B cell (primary cell): ENCODE results near the gene RNF152. TPM values are rescaled to one million over a fixed set of nuclear protein-coding genes. Genes with fewer than 3 reads are reported as not detected.

Source experiments
- ATAC-seq: fragments of 200-7000 bp; cut with Tn5 transposase; one replicate; pipeline ENCODE4 v1.10.0; 2021; ENCODE audit warnings: low read depth, mild to moderate bottlenecking, moderate number of reproducible peaks, moderate library complexity
- CTCF ChIA-PET: fragments of 350-600 bp; sonication (Branson Sonifier 250); formaldehyde crosslinking; loops from one replicate; lab custom pipeline; 2021; ENCODE audit warnings: antibody characterized with exemption, inconsistent platforms; lab: Charles Lee
- POLR2A ChIA-PET: fragments of 350-600 bp; sonication (Branson Sonifier 250); formaldehyde crosslinking; loops from one replicate; lab custom pipeline; 2021; ENCODE audit warnings: antibody characterized with exemption; lab: Charles Lee
- DNase-seq: peaks from one replicate; pipeline ENCODE4 v3.0.0; 2013
- H2AFZ ChIP-seq: 2 replicates; pipeline ENCODE4 v1.6.1; 2012; ENCODE audit warnings: mild to moderate bottlenecking, low read depth, low read length; ENCODE audit not compliant: insufficient read depth, poor library complexity, severe bottlenecking
- H3K27ac ChIP-seq, 2 donors: 1 replicate in 1 of 2; 2 replicates in 1 of 2; pipeline ENCODE4 v1.5.1; 2012 to 2013; ENCODE audit warnings: low read length in 2 of 2, mild to moderate bottlenecking in 2 of 2, moderate library complexity in 1 of 2
- H3K27me3 ChIP-seq, 4 experiments: fragments of 200-600 bp in 1 of 4; sonication (generic) in 1 of 4; replicated peaks in 1 of 4; 1 replicate in 2 of 4; 2 replicates in 2 of 4; pipeline versions ENCODE4 v1.6.1 to v1.7.0; 2013 to 2016; ENCODE audit warnings: low read length in 3 of 4, mild to moderate bottlenecking in 2 of 4, mixed read lengths in 1 of 4, moderate library complexity in 1 of 4; ENCODE audit not compliant: insufficient read depth in 4 of 4, control insufficient read depth in 3 of 4; ENCODE audit errors: control extremely low read depth in 1 of 4
- H3K36me3 ChIP-seq, 2 experiments: replicated peaks in 1 of 2; 1 replicate in 1 of 2; 2 replicates in 1 of 2; pipeline versions ENCODE4 v1.6.1 to v1.7.1; 2013; ENCODE audit warnings: low read length in 1 of 2; ENCODE audit not compliant: insufficient read depth in 2 of 2, control insufficient read depth in 1 of 2; ENCODE audit errors: control extremely low read depth in 1 of 2, extremely low read depth in 1 of 2
- H3K4me1 ChIP-seq, 2 donors: fragments of 200-600 bp in 1 of 2; sonication (generic) in 1 of 2; 1 replicate in 1 of 2; 2 replicates in 1 of 2; pipeline versions ENCODE4 v1.5.1 to v1.6.1; 2013 to 2017; ENCODE audit warnings: low read length in 2 of 2; ENCODE audit not compliant: control insufficient read depth in 2 of 2, insufficient read depth in 2 of 2
- H3K4me2 ChIP-seq: replicated peaks from 2 replicates; pipeline ENCODE3; 2012; ENCODE audit warnings: mild to moderate bottlenecking, low read depth, low read length; ENCODE audit not compliant: poor library complexity, severe bottlenecking
- H3K4me3 ChIP-seq, 5 experiments: fragments of 200-600 bp in 1 of 5; sonication (generic) in 1 of 5; 1 replicate in 3 of 5; 2 replicates in 2 of 5; pipeline versions ENCODE4 v1.5.1 to v1.7.0; 2011 to 2016; ENCODE audit warnings: low read length in 4 of 5, mild to moderate bottlenecking in 4 of 5, low read depth in 2 of 5, control low read depth in 1 of 5, moderate library complexity in 1 of 5; ENCODE audit not compliant: insufficient read depth in 1 of 5; ENCODE audit errors: control extremely low read depth in 1 of 5, extremely low read depth in 1 of 5
- H3K79me2 ChIP-seq: fragments of 200-600 bp; sonication (generic); one replicate; pipeline ENCODE4 v1.6.0; 2016; ENCODE audit warnings: low read length; ENCODE audit not compliant: control insufficient read depth, insufficient read depth
- H3K9ac ChIP-seq: fragments of 200-600 bp; sonication (generic); 2 replicates; pipeline ENCODE4 v1.6.1; 2017; ENCODE audit warnings: mild to moderate bottlenecking, low read length, moderate library complexity
- H3K9me3 ChIP-seq, 3 donors: one replicate each; pipeline versions ENCODE4 v1.6.1 to v1.7.1; 2013; ENCODE audit warnings: low read length in 2 of 3; ENCODE audit not compliant: control insufficient read depth in 2 of 3, insufficient read depth in 1 of 3; ENCODE audit errors: control extremely low read depth in 1 of 3
- H4K20me1 ChIP-seq: 2 replicates; pipeline ENCODE4 v1.6.0; 2012; ENCODE audit warnings: mild to moderate bottlenecking, low read length; ENCODE audit not compliant: insufficient read depth, control insufficient read depth, poor library complexity, severe bottlenecking
- H3K27ac Mint-ChIP-seq: one replicate; pipeline ENCODE4 v1.8.0; 2021; ENCODE audit warnings: mixed read lengths
- H3K27me3 Mint-ChIP-seq: one replicate; pipeline ENCODE4 v1.8.0; 2021; ENCODE audit warnings: mixed read lengths
- H3K4me1 Mint-ChIP-seq: one replicate; pipeline ENCODE4 v1.8.0; 2021; ENCODE audit warnings: mixed read lengths
- H3K4me3 Mint-ChIP-seq: one replicate; pipeline ENCODE4 v1.8.0; 2021; ENCODE audit warnings: mixed read lengths
- H3K9me3 Mint-ChIP-seq: one replicate; pipeline ENCODE4 v1.8.0; 2022; ENCODE audit warnings: mixed read lengths; ENCODE audit not compliant: insufficient read depth
- CTCF ChIP-seq: fragments of 200-600 bp; IDR thresholded peaks from one replicate; pipeline ENCODE4 v1.8.0; 2022; ENCODE audit warnings: antibody characterized with exemption, mild to moderate bottlenecking
- EZH2 ChIP-seq: IDR thresholded peaks from 2 replicates; pipeline ENCODE4 v1.6.1; 2012; ENCODE audit warnings: borderline replicate concordance, low read depth, mild to moderate bottlenecking, moderate library complexity, low read length; ENCODE audit not compliant: insufficient read depth, poor library complexity, severe bottlenecking
- WGBS: methylation state at CpG from one replicate; pipeline ENCODE4 v1.1.5; 2013; ENCODE audit warnings: missing lambda C conversion rate; ENCODE audit not compliant: insufficient coverage; 5-methylcytosine and 5-hydroxymethylcytosine counted together
- intact Hi-C: fragments of 100-400 bp; cut with micrococcal nuclease; formaldehyde crosslinking; loops from one replicate; pipeline ENCODE4 v1.10.0; 2022
- polyA plus RNA-seq: library from polyadenylated mRNA; depleted of rRNA; stranded (reverse); fragments of >200 nt; gene quantifications from 2 replicates; pipeline ENCODE4 v1.2.3, GENCODE V29; 2012
- total RNA-seq, 2 donors: library from RNA; stranded (reverse); fragments of 120-200 nt in 1 of 2; gene quantifications; 1 replicate in 1 of 2; 2 replicates in 1 of 2; pipeline versions ENCODE4 v1.2.3 to v1.2.4, GENCODE V29; 2013 to 2022

The RNF152 gene
- total and polyA plus RNA-seq, 2 donors (not counting 1 experiment from before 2014, with no cell fraction given): 0.49 TPM; not detected in 1

- no peak overlapping the region for H3K27ac Mint-ChIP-seq
- H3K9me3 Mint-ChIP-seq: no peaks in the 10 kb centered on the region
- peaks cover 5% of the 10 kb centered on the region for H3K4me1 Mint-ChIP-seq
Observed at GRCh38 chr18:61887838-61888237, 5.0 kb downstream of the RNF152 start.

GRCh38 chr18:61883547-61883946 is 9.3 kb downstream of the RNF152 start:
- no peaks in the 10 kb centered on the region for H3K4me1 Mint-ChIP-seq
- Histone ChIP-seq H3K27me3 (peaks cover 0 to under 1% (median 0%) of the 10 kb centered on the region in 4 experiments), H3K4me1 (no peaks in the 10 kb centered on the region), H4K20me1 (no peaks in the 10 kb centered on the region), H3K36me3 (no peaks in the 10 kb centered on the region), H3K9me3 (no peaks in the 10 kb centered on the region), H3K79me2 (no peaks in the 10 kb centered on the region), H3K4me2 (no peak overlapping the region), H3K9ac (no peak overlapping the region), H3K27ac (no peak overlapping the region), H2AFZ (no peak overlapping the region), H3K4me3 (no peak overlapping the region)
- ATAC-seq (no peak), DNase-seq (no peak)
- TF ChIP-seq EZH2: no peak
- no peak for TF ChIP-seq CTCF
- POLR2A ChIA-PET: no interaction called here
- H3K9me3 Mint-ChIP-seq: no peaks in the 10 kb centered on the region
- WGBS: 86% methylated on average over 2 of the region's 2 CpGs
- intact Hi-C loops: no loop called here
- H3K27ac Mint-ChIP-seq: no peak overlapping the region
- peaks cover 25% of the 10 kb centered on the region for H3K27me3 Mint-ChIP-seq
- CTCF ChIA-PET: no interaction called here
- no peak overlapping the region for H3K4me3 Mint-ChIP-seq

More at GRCh38 chr18:61887838-61888237, 5.0 kb downstream of the RNF152 start:
- Mint-ChIP-seq H3K4me3 (no peak overlapping the region), H3K27me3 (peaks cover 55% of the 10 kb centered on the region)
- DNase-seq (no peak), ATAC-seq (no peak)
- H4K20me1 ChIP-seq: no peaks in the 10 kb centered on the region
- TF ChIP-seq CTCF (no peak), EZH2 (no peak)
- ChIA-PET CTCF (no interaction called here), POLR2A (no interaction called here)
- H3K27ac ChIP-seq: no peak overlapping the region
- H3K36me3 ChIP-seq: no peaks in the 10 kb centered on the region
- H3K4me1 ChIP-seq: peaks cover 3 to 4% of the 10 kb centered on the region in 2 donors
- H3K27me3 ChIP-seq: peaks cover 0 to 14% (median 10%) of the 10 kb centered on the region in 4 experiments
- H3K4me3 ChIP-seq: no peak overlapping the region
- H3K9ac ChIP-seq: no peak overlapping the region
- no peak overlapping the region for H2AFZ ChIP-seq
- 74% methylated on average over 3 of the region's 6 CpGs for WGBS
- H3K4me2 ChIP-seq: no peak overlapping the region
- H3K9me3 ChIP-seq: peaks cover 0 to 4% (median 0%) of the 10 kb centered on the region in 3 donors
- intact Hi-C loops: no loop called here
- H3K79me2 ChIP-seq: no peaks in the 10 kb centered on the region
